HepG2 (cell line): ENCODE results near the gene BUB1B. TPM values are rescaled to one million over a fixed set of nuclear protein-coding genes. Genes with fewer than 3 reads are reported as not detected.

ENCODE experiments used
- ATF2 ChIP-seq: sonication (generic); formaldehyde crosslinking; IDR thresholded peaks from 2 replicates; pipeline ENCODE4 v1.4.0; 2020; ENCODE audit warnings: missing genetic modification reagents
- NBN ChIP-seq: fragments of 450-650 bp; conservative IDR thresholded peaks from 2 replicates; pipeline ENCODE4 v1.6.1; 2017
- NR1H2 ChIP-seq: sonication (generic); formaldehyde crosslinking; IDR thresholded peaks from 2 replicates; pipeline ENCODE4 v1.8.1; 2022; ENCODE audit warnings: low read depth, missing genetic modification reagents, borderline replicate concordance
- NR2F1 ChIP-seq, 2 experiments: fragments of 450-650 bp in 1 of 2; formaldehyde crosslinking in 1 of 2; IDR thresholded peaks; 2 replicates each; pipeline versions ENCODE4 v1.5.0 to v1.6.1; 2016 to 2020; ENCODE audit warnings: mild to moderate bottlenecking in 1 of 2, missing compliant biosample characterization in 1 of 2, missing genetic modification reagents in 1 of 2, moderate library complexity in 1 of 2
- PHB2 ChIP-seq: fragments of 450-650 bp; IDR thresholded peaks from 2 replicates; pipeline ENCODE4 v1.6.1; 2018; ENCODE audit not compliant: partially characterized antibody
- RXRA ChIP-seq: sonication (generic); formaldehyde crosslinking; IDR thresholded peaks from 2 replicates; pipeline ENCODE4 v1.5.1; 2020; ENCODE audit warnings: missing genetic modification reagents
- SNAPC2 ChIP-seq: sonication (generic); formaldehyde crosslinking; IDR thresholded peaks from 2 replicates; pipeline ENCODE4 v1.8.1; 2022; ENCODE audit warnings: mild to moderate bottlenecking, missing genetic modification reagents
- SNAPC4 ChIP-seq: sonication (generic); formaldehyde crosslinking; IDR thresholded peaks from 2 replicates; pipeline ENCODE4 v1.4.0; 2020; ENCODE audit warnings: mild to moderate bottlenecking, missing genetic modification reagents
- ZBTB26 ChIP-seq: IDR thresholded peaks from 2 replicates; pipeline ENCODE4 v1.6.1; 2016; ENCODE audit warnings: missing compliant biosample characterization, missing genetic modification reagents, borderline replicate concordance
- ZNF597 ChIP-seq: sonication (generic); formaldehyde crosslinking; IDR thresholded peaks from 2 replicates; pipeline ENCODE4 v1.5.0; 2020; ENCODE audit warnings: missing genetic modification reagents
- ZNF678 ChIP-seq: sonication (generic); formaldehyde crosslinking; IDR thresholded peaks from 2 replicates; pipeline ENCODE4 v1.4.0; 2020; ENCODE audit warnings: mild to moderate bottlenecking, missing genetic modification reagents
- polyA plus RNA-seq, 8 experiments: library from polyadenylated mRNA; depleted of rRNA in 3 of 8; stranded (reverse) in 7 of 8; unstranded in 1 of 8; fragments of >200 nt; fragmentation: Illumina TruSeq in 4 of 8; extraction: Trizol in 4 of 8; gene quantifications; 2 replicates each; pipeline versions ENCODE4 v1.2.1 to v1.2.3, GENCODE V29; 2011 to 2016; ENCODE audit warnings: low read depth in 4 of 8, missing spikeins in 1 of 8, mixed read lengths in 1 of 8; ENCODE audit not compliant: insufficient read depth in 1 of 8
- total RNA-seq, 5 experiments: library from RNA; depleted of rRNA; stranded (reverse); fragments of >200 nt; fragmentation: Illumina TruSeq; extraction: Trizol; gene quantifications; 2 replicates each; pipeline ENCODE4 v1.2.3, GENCODE V29; 2016; ENCODE audit warnings: low read depth in 1 of 5
- TF ChIP-seq, protein P1 (sequence below): IDR thresholded peaks from 2 replicates; pipeline ENCODE4 v1.6.1; 2018; ENCODE audit warnings: missing genetic modification reagents
- TF ChIP-seq, protein P2 (sequence below): sonication (generic); formaldehyde crosslinking; IDR thresholded peaks from 2 replicates; pipeline ENCODE4 v1.8.1; 2022; ENCODE audit warnings: mild to moderate bottlenecking, missing genetic modification reagents
- TF ChIP-seq, protein P3 (sequence below): sonication (generic); formaldehyde crosslinking; IDR thresholded peaks from 2 replicates; pipeline ENCODE4 v1.9.0; 2022; ENCODE audit warnings: missing genetic modification reagents, mild to moderate bottlenecking, borderline replicate concordance

BUB1B gene
- total and polyA plus RNA-seq, 2 of the 13 experiments (the other 11 are each of a cell fraction or from before 2014, with no cell fraction given): 26.2 to 63.5 TPM

GRCh38 chr15:40160689-40161688 lies at the start of gene BUB1B (continued):
- TF ChIP-seq ZBTB26 (CRISPR knock-in tag): no peak
- TF ChIP-seq, protein P1, sequence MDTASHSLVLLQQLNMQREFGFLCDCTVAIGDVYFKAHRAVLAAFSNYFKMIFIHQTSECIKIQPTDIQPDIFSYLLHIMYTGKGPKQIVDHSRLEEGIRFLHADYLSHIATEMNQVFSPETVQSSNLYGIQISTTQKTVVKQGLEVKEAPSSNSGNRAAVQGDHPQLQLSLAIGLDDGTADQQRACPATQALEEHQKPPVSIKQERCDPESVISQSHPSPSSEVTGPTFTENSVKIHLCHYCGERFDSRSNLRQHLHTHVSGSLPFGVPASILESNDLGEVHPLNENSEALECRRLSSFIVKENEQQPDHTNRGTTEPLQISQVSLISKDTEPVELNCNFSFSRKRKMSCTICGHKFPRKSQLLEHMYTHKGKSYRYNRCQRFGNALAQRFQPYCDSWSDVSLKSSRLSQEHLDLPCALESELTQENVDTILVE (CRISPR knock-in tag): no peak
- no peak for TF ChIP-seq NBN
- TF ChIP-seq, protein P2, sequence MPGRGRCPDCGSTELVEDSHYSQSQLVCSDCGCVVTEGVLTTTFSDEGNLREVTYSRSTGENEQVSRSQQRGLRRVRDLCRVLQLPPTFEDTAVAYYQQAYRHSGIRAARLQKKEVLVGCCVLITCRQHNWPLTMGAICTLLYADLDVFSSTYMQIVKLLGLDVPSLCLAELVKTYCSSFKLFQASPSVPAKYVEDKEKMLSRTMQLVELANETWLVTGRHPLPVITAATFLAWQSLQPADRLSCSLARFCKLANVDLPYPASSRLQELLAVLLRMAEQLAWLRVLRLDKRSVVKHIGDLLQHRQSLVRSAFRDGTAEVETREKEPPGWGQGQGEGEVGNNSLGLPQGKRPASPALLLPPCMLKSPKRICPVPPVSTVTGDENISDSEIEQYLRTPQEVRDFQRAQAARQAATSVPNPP: peak; percentile 64; the same call in 1 of the 2 replicates
- TF ChIP-seq ZNF678: no peak
- no peak for TF ChIP-seq NR2F1 (CRISPR knock-in tag; IDR thresholded peaks at IDR 0.05)
- no peak for TF ChIP-seq ZNF597 (CRISPR knock-in tag)
- TF ChIP-seq ATF2: peak; percentile 83
- TF ChIP-seq SNAPC2: peak; percentile 79; the same call in 1 of the 2 replicates
- TF ChIP-seq PHB2: no peak
- TF ChIP-seq, protein P3, sequence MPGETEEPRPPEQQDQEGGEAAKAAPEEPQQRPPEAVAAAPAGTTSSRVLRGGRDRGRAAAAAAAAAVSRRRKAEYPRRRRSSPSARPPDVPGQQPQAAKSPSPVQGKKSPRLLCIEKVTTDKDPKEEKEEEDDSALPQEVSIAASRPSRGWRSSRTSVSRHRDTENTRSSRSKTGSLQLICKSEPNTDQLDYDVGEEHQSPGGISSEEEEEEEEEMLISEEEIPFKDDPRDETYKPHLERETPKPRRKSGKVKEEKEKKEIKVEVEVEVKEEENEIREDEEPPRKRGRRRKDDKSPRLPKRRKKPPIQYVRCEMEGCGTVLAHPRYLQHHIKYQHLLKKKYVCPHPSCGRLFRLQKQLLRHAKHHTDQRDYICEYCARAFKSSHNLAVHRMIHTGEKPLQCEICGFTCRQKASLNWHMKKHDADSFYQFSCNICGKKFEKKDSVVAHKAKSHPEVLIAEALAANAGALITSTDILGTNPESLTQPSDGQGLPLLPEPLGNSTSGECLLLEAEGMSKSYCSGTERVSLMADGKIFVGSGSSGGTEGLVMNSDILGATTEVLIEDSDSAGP (CRISPR knock-in tag): peak; percentile 89
- no peak for TF ChIP-seq NR1H2 (CRISPR knock-in tag)
- no peak for TF ChIP-seq SNAPC4 (CRISPR knock-in tag)
- TF ChIP-seq RXRA (CRISPR knock-in tag): peak; percentile 51; the same call in 1 of the 2 replicates
